ENCODE data around the gene AMOTL2.

The AMOTL2 gene

GRCh38 chr3:134315286-134316106 lies 58.8 kb downstream of the AMOTL2 start:
- no peak overlapping the region for H3K4me3 ChIP-seq (ENCODE audit: low read length)
- DNase-seq (ENCODE audit: low read depth), result no peak

GRCh38 chr3:134314588-134315285 lies 59.5 kb downstream of the AMOTL2 start:
- no peak overlapping the region for H3K4me3 ChIP-seq (ENCODE audit: low read length)
- DNase-seq (ENCODE audit: low read depth), result no peak
- no peak for TF ChIP-seq CTCF (conservative IDR thresholded peaks at IDR 0.05; ENCODE audit: low read depth, low read length)

More at GRCh38 chr3:134315286-134316106, 58.8 kb downstream of the AMOTL2 start:
- no peak for TF ChIP-seq CTCF (conservative IDR thresholded peaks at IDR 0.05; ENCODE audit: low read depth, low read length)

GRCh38 chr3:134313847-134314587 lies 60.2 kb downstream of the AMOTL2 start:
- no peak for TF ChIP-seq CTCF (conservative IDR thresholded peaks at IDR 0.05; ENCODE audit: low read depth, low read length)
- DNase-seq (ENCODE audit: low read depth), result no peak
- peak overlapping the region; percentile 46 for H3K4me3 ChIP-seq (ENCODE audit: low read length)

GRCh38 chr3:134312873-134313846 lies 61.1 kb downstream of the AMOTL2 start:
- peak overlapping the region; percentile 46 for H3K4me3 ChIP-seq (ENCODE audit: low read length)
- TF ChIP-seq CTCF (conservative IDR thresholded peaks at IDR 0.05; ENCODE audit: low read depth, low read length), result peak; percentile 56
- DNase-seq (ENCODE audit: low read depth), result no peak

- no peak for DNase-seq (ENCODE audit: low read depth)
These were observed 62.0 kb downstream of the AMOTL2 start for GRCh38 chr3:134312072-134312872.

More at GRCh38 chr3:134312072-134312872, 62.0 kb downstream of the AMOTL2 start:
- no peak overlapping the region for H3K4me3 ChIP-seq (ENCODE audit: low read length)
- peak; percentile 49 for TF ChIP-seq CTCF (conservative IDR thresholded peaks at IDR 0.05; ENCODE audit: low read depth, low read length)

All from retinal pigment epithelial cell (primary cell).